H9 (cell line): Measurements from ENCODE around the gene ADGRD1. TPM values are rescaled to one million over a fixed set of nuclear protein-coding genes. Genes with fewer than 3 reads are reported as not detected.

ENCODE experiments used
- DNase-seq: peaks from one replicate; pipeline ENCODE4 v3.0.0-alpha.2; 2017
- H2AFZ ChIP-seq: one replicate; pipeline ENCODE4 v1.6.1; 2013; ENCODE audit warnings: mild to moderate bottlenecking, low read length, control low read depth, moderate library complexity
- H2AK5ac ChIP-seq: 2 replicates; pipeline ENCODE4 v1.6.1; 2013; ENCODE audit warnings: low read length, control low read depth, mixed read lengths; ENCODE audit not compliant: insufficient read length
- H2BK120ac ChIP-seq: one replicate; pipeline ENCODE4 v1.6.1; 2013; ENCODE audit warnings: low read depth, mild to moderate bottlenecking, low read length, control low read depth, inconsistent platforms; ENCODE audit not compliant: poor library complexity, severe bottlenecking
- H2BK12ac ChIP-seq: 2 replicates; pipeline ENCODE4 v1.6.1; 2013; ENCODE audit warnings: low read length, control low read depth, mixed read lengths, low read depth; ENCODE audit not compliant: insufficient read length
- H2BK15ac ChIP-seq: 2 replicates; pipeline ENCODE4 v1.6.1; 2013; ENCODE audit warnings: low read depth, low read length, control low read depth
- H2BK20ac ChIP-seq: one replicate; pipeline ENCODE4 v1.6.1; 2013; ENCODE audit warnings: low read depth, mild to moderate bottlenecking, low read length, control low read depth, inconsistent platforms; ENCODE audit not compliant: poor library complexity, severe bottlenecking
- H2BK5ac ChIP-seq: 2 replicates; pipeline ENCODE4 v1.6.1; 2013; ENCODE audit warnings: low read length, control low read depth, mixed read lengths; ENCODE audit not compliant: insufficient read length
- H3K14ac ChIP-seq: 2 replicates; pipeline ENCODE4 v1.6.1; 2013; ENCODE audit warnings: low read length, control low read depth; ENCODE audit not compliant: insufficient read depth
- H3K18ac ChIP-seq: 2 replicates; pipeline ENCODE4 v1.6.1; 2013; ENCODE audit warnings: low read depth, mild to moderate bottlenecking, mixed read lengths, low read length, control low read depth; ENCODE audit not compliant: insufficient read length
- H3K23ac ChIP-seq: 2 replicates; pipeline ENCODE4 v1.6.1; 2013; ENCODE audit warnings: low read length, control low read depth, mixed read lengths, low read depth; ENCODE audit not compliant: insufficient read length
- H3K23me2 ChIP-seq: 2 replicates; pipeline ENCODE4 v1.6.1; 2013; ENCODE audit warnings: low read depth, mild to moderate bottlenecking, mixed read lengths, low read length, control low read depth; ENCODE audit not compliant: insufficient read length, poor library complexity, severe bottlenecking
- H3K27ac ChIP-seq: 2 replicates; pipeline ENCODE4 v1.5.1; 2013; ENCODE audit warnings: low read length, control low read depth, mixed read lengths, low read depth; ENCODE audit not compliant: insufficient read length
- H3K27me3 ChIP-seq: 2 replicates; pipeline ENCODE4 v1.6.1; 2013; ENCODE audit warnings: low read length, control low read depth, inconsistent platforms; ENCODE audit not compliant: insufficient read depth
- H3K4ac ChIP-seq: 2 replicates; pipeline ENCODE4 v1.6.1; 2013; ENCODE audit warnings: low read depth, mild to moderate bottlenecking, control low read depth, inconsistent platforms, low read length, moderate library complexity
- H3K4me1 ChIP-seq: 2 replicates; pipeline ENCODE4 v1.6.1; 2013; ENCODE audit warnings: low read length, control low read depth, inconsistent platforms; ENCODE audit not compliant: insufficient read depth
- H3K4me2 ChIP-seq: 2 replicates; pipeline ENCODE4 v1.6.1; 2013; ENCODE audit warnings: low read length, control low read depth, mixed read lengths; ENCODE audit not compliant: insufficient read length, insufficient read depth
- H3K56ac ChIP-seq: 2 replicates; pipeline ENCODE4 v1.6.1; 2013; ENCODE audit warnings: low read depth, mild to moderate bottlenecking, mixed read lengths, low read length, control low read depth; ENCODE audit not compliant: insufficient read length
- H3K79me1 ChIP-seq: 2 replicates; pipeline ENCODE4 v1.6.1; 2013; ENCODE audit warnings: low read depth, mild to moderate bottlenecking, moderate library complexity, low read length, control low read depth, inconsistent platforms; ENCODE audit not compliant: insufficient read depth, poor library complexity, severe bottlenecking
- H3K79me2 ChIP-seq: 2 replicates; pipeline ENCODE4 v1.6.1; 2013; ENCODE audit warnings: low read length, control low read depth, inconsistent platforms; ENCODE audit not compliant: insufficient read depth
- H3K9ac ChIP-seq: 2 replicates; pipeline ENCODE4 v1.6.1; 2013; ENCODE audit warnings: low read length, control low read depth, mixed read lengths; ENCODE audit not compliant: insufficient read length; ENCODE audit errors: extremely low read depth
- H3K9me3 ChIP-seq: one replicate; pipeline ENCODE4 v1.6.1; 2013; ENCODE audit warnings: low read depth, low read length, inconsistent platforms; ENCODE audit not compliant: control insufficient read depth
- H3T11ph ChIP-seq: one replicate; pipeline ENCODE4 v1.6.1; 2013; ENCODE audit warnings: mild to moderate bottlenecking, low read length, control low read depth, inconsistent platforms
- H4K20me1 ChIP-seq: one replicate; pipeline ENCODE4 v1.6.1; 2013; ENCODE audit not compliant: control insufficient read depth, insufficient read length, insufficient read depth
- H4K5ac ChIP-seq: 2 replicates; pipeline ENCODE4 v1.6.1; 2013; ENCODE audit warnings: low read depth, mild to moderate bottlenecking, mixed read lengths, low read length, control low read depth; ENCODE audit not compliant: insufficient read length
- H4K8ac ChIP-seq: replicated peaks from 2 replicates; pipeline ENCODE4 v1.6.1; 2013; ENCODE audit warnings: low read length, control low read depth, mixed read lengths, low read depth; ENCODE audit not compliant: insufficient read length
- H4K91ac ChIP-seq: 2 replicates; pipeline ENCODE4 v1.6.1; 2013; ENCODE audit warnings: low read depth, mild to moderate bottlenecking, moderate library complexity, mixed read lengths, low read length, control low read depth; ENCODE audit not compliant: insufficient read length
- H3K27ac Mint-ChIP-seq, 3 experiments: 2 replicates in 2 of 3; 3 replicates in 1 of 3; pipeline ENCODE4 v1.8.0; 2020 to 2021; ENCODE audit warnings: mixed read lengths in 3 of 3, mild to moderate bottlenecking in 1 of 3, moderate library complexity in 1 of 3
- H3K27me3 Mint-ChIP-seq: 2 replicates; pipeline ENCODE4 v1.8.0; 2021; ENCODE audit warnings: low read depth, mild to moderate bottlenecking, moderate library complexity, mixed read lengths
- H3K36me3 Mint-ChIP-seq, 3 experiments: 2 replicates in 2 of 3; 3 replicates in 1 of 3; pipeline ENCODE4 v1.8.0; 2020 to 2021; ENCODE audit warnings: low read depth in 3 of 3, mixed read lengths in 3 of 3; ENCODE audit not compliant: insufficient read depth in 1 of 3
- H3K4me1 Mint-ChIP-seq, 2 experiments: 2 replicates each; pipeline ENCODE4 v1.8.0; 2020; ENCODE audit warnings: mixed read lengths in 2 of 2
- H3K4me3 Mint-ChIP-seq, 2 experiments: 2 replicates in 1 of 2; 3 replicates in 1 of 2; pipeline ENCODE4 v1.8.0; 2020 to 2021; ENCODE audit warnings: mild to moderate bottlenecking in 2 of 2, mixed read lengths in 2 of 2, moderate library complexity in 1 of 2
- H3K9me3 Mint-ChIP-seq, 2 experiments: 2 replicates in 1 of 2; 3 replicates in 1 of 2; pipeline ENCODE4 v1.8.0; 2020; ENCODE audit warnings: mild to moderate bottlenecking in 2 of 2, mixed read lengths in 2 of 2, moderate library complexity in 1 of 2
- CTCF ChIP-seq: fragments of 200-600 bp; sonication (generic); conservative IDR thresholded peaks from 3 replicates; pipeline ENCODE4 v1.8.0; 2021; ENCODE audit warnings: antibody characterized with exemption, mild to moderate bottlenecking
- WGBS: extraction: QIAGEN DNeasy Blood & Tissue Kit; methylation state at CpG from one replicate; pipeline ENCODE4 v1.1.7; 2013; ENCODE audit warnings: missing lambda C conversion rate, low lambda C conversion rate, mixed read lengths; ENCODE audit not compliant: insufficient read length; ENCODE audit errors: extremely low coverage; 5-methylcytosine and 5-hydroxymethylcytosine counted together
- total RNA-seq: library from RNA; stranded (reverse); gene quantifications from 2 replicates; pipeline ENCODE4 v1.2.1, GENCODE V29; 2021

Gene ADGRD1
- total RNA-seq, 1 experiment from 2014 or later = 0.52 TPM

- H2AK5ac ChIP-seq = no peak overlapping the region
- no peaks in the 10 kb centered on the region for H3K23me2 ChIP-seq
- no peak overlapping the region for H2BK12ac ChIP-seq
- H4K91ac ChIP-seq = no peak overlapping the region
- no peak overlapping the region for H3K18ac ChIP-seq
- H3K4me1 Mint-ChIP-seq = peaks cover 0 to 2% of the 10 kb centered on the region in 2 experiments; a peak in 1 of 4 replicates
- H3K4me3 Mint-ChIP-seq = no peak overlapping the region
- H3K27ac Mint-ChIP-seq = no peak overlapping the region
- no peak overlapping the region for H3K4me2 ChIP-seq
- no peak overlapping the region for H2AFZ ChIP-seq
- no peak overlapping the region for H2BK5ac ChIP-seq
- no CpG with 5 or more reads among the region's 17 CpGs for WGBS
- H3K23ac ChIP-seq = no peak overlapping the region
- no peaks in the 10 kb centered on the region for H3K9me3 Mint-ChIP-seq
- DNase-seq = no peak
- no peak overlapping the region for H3K27ac ChIP-seq
- no peaks in the 10 kb centered on the region for H4K20me1 ChIP-seq
- H4K8ac ChIP-seq = no peak overlapping the region
- no peaks in the 10 kb centered on the region for H3K79me1 ChIP-seq
- no peak for TF ChIP-seq CTCF
- H3T11ph ChIP-seq = no peak overlapping the region
- no peak overlapping the region for H3K14ac ChIP-seq
- no peaks in the 10 kb centered on the region; a peak in 1 of 7 replicates for H3K36me3 Mint-ChIP-seq
- H3K56ac ChIP-seq = no peak overlapping the region
- no peak overlapping the region for H4K5ac ChIP-seq
- no peak overlapping the region for H2BK15ac ChIP-seq
- no peak overlapping the region for H3K9ac ChIP-seq
- no peak overlapping the region for H2BK120ac ChIP-seq
- H3K4me1 ChIP-seq = no peaks in the 10 kb centered on the region
- H3K9me3 ChIP-seq = no peaks in the 10 kb centered on the region
- H3K79me2 ChIP-seq = no peaks in the 10 kb centered on the region
- no peaks in the 10 kb centered on the region; the same call in 1 of the 2 replicates for H3K27me3 ChIP-seq
- H2BK20ac ChIP-seq = no peak overlapping the region
- no peak overlapping the region for H3K4ac ChIP-seq
- peaks cover 2% of the 10 kb centered on the region for H3K27me3 Mint-ChIP-seq
These were observed 55.2 kb downstream of the ADGRD1 start for GRCh38 chr12:131008913-131009270.
